Measurements from ENCODE around the gene ARMC3. TPM values are rescaled to one million over a fixed set of nuclear protein-coding genes. Genes with fewer than 3 reads are reported as not detected.

The ARMC3 gene
- total RNA-seq, 1 donor from 2014 or later, result not detected

DNA sequence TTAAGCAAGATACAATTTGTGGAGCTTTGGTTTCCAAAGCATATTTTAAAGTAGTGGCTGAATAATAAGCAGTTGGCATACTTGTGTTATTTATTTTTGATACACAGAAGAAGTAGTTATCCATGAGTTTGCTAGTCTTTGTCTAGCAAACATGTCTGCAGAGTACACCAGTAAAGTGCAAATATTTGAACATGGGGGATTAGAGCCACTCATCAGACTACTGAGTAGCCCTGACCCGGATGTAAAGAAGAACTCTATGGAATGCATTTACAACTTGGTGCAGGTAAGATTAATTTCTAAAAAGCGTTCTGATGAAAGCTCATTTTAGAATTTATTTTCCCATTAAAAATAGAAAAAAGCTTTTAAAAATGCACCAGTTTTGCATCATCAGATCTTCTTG is 31.4 kb downstream of the ARMC3 start:
- DNase-seq (ENCODE audit: extremely low spot score, unreplicated experiment), result no peak
- no peak overlapping the region for H3K4me3 Mint-ChIP-seq (ENCODE audit: unreplicated experiment)
- H3K27ac Mint-ChIP-seq (ENCODE audit: unreplicated experiment), result no peak overlapping the region
- H3K9me3 Mint-ChIP-seq (ENCODE audit: unreplicated experiment), result no peaks in the 10 kb centered on the region
- H3K36me3 Mint-ChIP-seq (ENCODE audit: unreplicated experiment), result no peaks in the 10 kb centered on the region
- H3K27me3 Mint-ChIP-seq (ENCODE audit: unreplicated experiment), result peaks cover 15% of the 10 kb centered on the region
- no peaks in the 10 kb centered on the region for H3K4me1 Mint-ChIP-seq (ENCODE audit: unreplicated experiment)
- no peak for TF ChIP-seq CTCF (IDR thresholded peaks at IDR 0.05)

- no peak for DNase-seq (ENCODE audit: extremely low spot score, unreplicated experiment)
- no peak for TF ChIP-seq CTCF (IDR thresholded peaks at IDR 0.05)
- H3K27ac Mint-ChIP-seq (ENCODE audit: unreplicated experiment), result no peak overlapping the region
- peaks cover 15% of the 10 kb centered on the region for H3K27me3 Mint-ChIP-seq (ENCODE audit: unreplicated experiment)
- H3K9me3 Mint-ChIP-seq (ENCODE audit: unreplicated experiment), result no peaks in the 10 kb centered on the region
- H3K36me3 Mint-ChIP-seq (ENCODE audit: unreplicated experiment), result no peaks in the 10 kb centered on the region
- H3K4me1 Mint-ChIP-seq (ENCODE audit: unreplicated experiment), result no peaks in the 10 kb centered on the region
- H3K4me3 Mint-ChIP-seq (ENCODE audit: unreplicated experiment), result no peak overlapping the region
Observed at GRCh38 chr10:22959950-22960349, 32.1 kb downstream of the ARMC3 start.

DNA sequence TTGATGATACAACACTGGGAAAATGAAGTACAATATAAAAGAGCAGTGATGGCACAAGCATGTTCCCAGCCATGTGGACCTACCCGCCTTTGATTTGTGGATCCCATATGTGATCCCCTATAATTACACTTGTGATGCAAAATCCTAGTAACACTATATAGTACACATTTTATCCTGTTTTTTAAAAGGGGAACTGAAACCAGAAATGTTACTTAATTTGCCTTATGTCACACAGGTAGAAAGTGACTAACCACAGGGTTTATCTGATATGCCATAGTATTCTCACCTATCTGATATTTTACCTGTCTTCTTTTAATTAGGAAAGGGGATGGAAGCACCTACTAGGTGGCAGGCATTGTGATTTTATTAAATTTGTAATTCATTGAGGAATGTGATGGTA is 35.0 kb downstream of the ARMC3 start:
- Mint-ChIP-seq H3K4me3 (ENCODE audit: unreplicated experiment) (no peak overlapping the region), H3K9me3 (ENCODE audit: unreplicated experiment) (no peaks in the 10 kb centered on the region), H3K36me3 (ENCODE audit: unreplicated experiment) (no peaks in the 10 kb centered on the region), H3K27me3 (ENCODE audit: unreplicated experiment) (peaks cover 20% of the 10 kb centered on the region), H3K27ac (ENCODE audit: unreplicated experiment) (no peak overlapping the region), H3K4me1 (ENCODE audit: unreplicated experiment) (no peaks in the 10 kb centered on the region)
- TF ChIP-seq CTCF (IDR thresholded peaks at IDR 0.05), result no peak
- no peak for DNase-seq (ENCODE audit: extremely low spot score, unreplicated experiment)

GRCh38 chr10:22969704-22970103 is 41.9 kb downstream of the ARMC3 start:
- no peaks in the 10 kb centered on the region for H3K36me3 Mint-ChIP-seq (ENCODE audit: unreplicated experiment)
- H3K27ac Mint-ChIP-seq (ENCODE audit: unreplicated experiment), result no peak overlapping the region
- H3K4me1 Mint-ChIP-seq (ENCODE audit: unreplicated experiment), result no peaks in the 10 kb centered on the region
- no peak for TF ChIP-seq CTCF (IDR thresholded peaks at IDR 0.05)
- H3K9me3 Mint-ChIP-seq (ENCODE audit: unreplicated experiment), result no peaks in the 10 kb centered on the region
- no peak for DNase-seq (ENCODE audit: extremely low spot score, unreplicated experiment)
- H3K4me3 Mint-ChIP-seq (ENCODE audit: unreplicated experiment), result no peak overlapping the region
- peaks cover 16% of the 10 kb centered on the region for H3K27me3 Mint-ChIP-seq (ENCODE audit: unreplicated experiment)

DNA sequence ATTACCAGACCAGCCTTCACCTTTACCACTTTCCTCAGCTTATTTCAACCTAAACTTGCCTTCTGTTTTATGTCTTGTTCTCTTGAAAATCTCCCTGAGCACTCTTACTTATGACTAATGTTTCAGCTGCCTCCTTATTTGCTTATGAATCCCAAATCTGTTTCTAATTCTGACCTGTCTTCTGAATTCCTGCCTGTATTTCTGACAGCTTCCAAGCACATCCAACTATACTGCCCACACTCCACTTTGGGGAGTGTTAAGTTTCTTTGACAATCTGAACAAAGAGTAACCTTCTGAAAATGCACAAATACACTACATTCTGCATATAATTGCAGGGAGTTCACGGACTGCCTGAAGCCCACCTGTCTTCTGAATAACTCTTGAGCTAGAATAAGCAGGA is 48.7 kb downstream of the ARMC3 start:
- Mint-ChIP-seq H3K36me3 (ENCODE audit: unreplicated experiment) (no peaks in the 10 kb centered on the region), H3K27me3 (ENCODE audit: unreplicated experiment) (peaks cover 29% of the 10 kb centered on the region), H3K4me3 (ENCODE audit: unreplicated experiment) (no peak overlapping the region), H3K9me3 (ENCODE audit: unreplicated experiment) (no peaks in the 10 kb centered on the region), H3K27ac (ENCODE audit: unreplicated experiment) (no peak overlapping the region), H3K4me1 (ENCODE audit: unreplicated experiment) (peaks cover 5% of the 10 kb centered on the region)
- TF ChIP-seq CTCF (IDR thresholded peaks at IDR 0.05), result no peak
- no peak for DNase-seq (ENCODE audit: extremely low spot score, unreplicated experiment)

Measured in osteocyte (in vitro differentiated cells).